ENCODE results near the gene IER5.
"Not testable (repeated sequence)": the region's sequence is repeated elsewhere in the genome, so short reads cannot be mapped to it uniquely, and the experiment has no call there.

IER5 gene

DNA sequence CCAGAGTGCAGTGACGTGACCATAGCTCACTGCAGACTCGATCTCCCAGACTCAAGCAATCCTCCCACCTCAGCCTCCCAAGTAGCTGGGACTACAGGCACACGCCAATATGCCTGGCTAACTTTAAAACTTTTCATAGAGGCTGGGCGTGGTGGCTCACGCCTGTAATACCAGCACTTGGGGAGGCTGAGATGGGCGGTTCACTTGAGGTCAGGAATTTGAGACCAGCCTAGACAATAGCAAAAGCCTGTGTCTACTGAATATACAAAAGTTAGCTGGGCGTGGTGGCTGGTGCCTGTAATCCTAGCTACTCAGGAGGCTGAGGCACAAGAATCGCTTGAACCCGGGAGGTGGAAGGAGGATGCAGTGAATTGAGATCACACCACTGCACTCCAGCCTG, 27.5 kb downstream of the IER5 start:
- DNase-seq: not testable (repeated sequence)

DNA sequence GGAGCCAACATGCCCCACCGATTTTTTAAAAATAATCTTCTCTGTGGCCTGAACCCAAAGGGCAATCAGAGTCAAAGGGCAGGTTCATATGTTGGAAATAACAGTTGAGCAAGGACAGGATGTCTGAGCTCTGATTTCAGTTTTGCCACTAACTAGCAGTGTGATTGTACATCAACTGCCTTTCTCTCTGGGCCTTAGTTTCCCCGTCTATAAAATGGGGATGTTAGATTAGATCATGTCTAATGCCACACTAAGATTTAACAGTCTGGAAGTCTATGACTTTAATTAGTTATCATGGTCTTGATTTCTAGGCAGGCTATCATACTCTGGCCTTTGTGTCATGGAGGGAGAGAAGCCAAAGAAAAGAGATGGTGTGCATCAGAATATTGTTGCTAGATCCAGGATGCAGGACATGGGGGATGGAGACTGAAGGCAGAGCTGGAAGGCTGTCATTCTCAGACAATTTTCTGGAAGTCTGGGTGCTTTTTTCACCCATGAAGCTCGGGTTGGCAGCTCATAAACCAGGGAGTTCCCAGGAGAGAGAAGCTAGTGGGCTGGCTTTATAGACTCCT, 28.4 kb downstream of the IER5 start:
- no peak for DNase-seq

DNA sequence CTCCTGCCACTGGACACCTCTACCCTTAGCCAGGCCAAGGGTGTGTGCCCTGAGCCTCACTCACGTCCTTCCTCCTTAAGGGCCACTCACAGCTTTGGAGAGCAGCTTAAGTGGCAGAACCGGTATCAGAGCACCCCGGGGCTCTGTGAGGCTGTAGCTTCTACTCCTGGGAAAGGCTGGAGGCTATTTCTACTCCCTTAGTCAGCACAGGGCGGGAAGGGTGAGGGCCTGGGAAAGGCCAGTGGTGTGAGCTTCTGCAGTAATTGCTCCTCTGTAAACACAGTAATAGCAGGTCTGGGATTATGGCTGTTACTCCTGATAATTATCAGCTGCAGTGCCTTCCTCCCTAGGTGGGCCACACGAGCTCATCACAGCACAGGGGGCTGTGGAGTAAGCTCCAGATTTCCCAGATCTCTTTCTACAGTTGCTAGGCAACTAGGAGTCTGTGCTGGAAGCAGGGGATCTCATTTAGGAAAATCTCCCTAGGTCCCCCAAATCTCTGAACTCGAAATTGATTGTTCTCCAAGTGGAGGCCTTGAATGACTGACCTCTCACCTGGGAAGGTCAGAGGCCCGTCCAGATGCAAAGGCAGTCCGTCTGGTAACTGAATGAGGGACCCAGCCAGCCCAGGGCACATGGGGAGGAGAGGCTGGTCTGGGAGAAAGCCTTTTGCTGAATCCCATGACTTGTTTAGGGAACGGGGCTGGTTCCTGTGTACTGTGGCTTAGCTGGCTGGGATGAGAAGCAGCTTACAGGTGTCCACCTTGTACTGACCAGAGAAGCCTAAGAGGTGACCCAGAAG, 29.3 kb downstream of the IER5 start:
- no peak for DNase-seq

DNA sequence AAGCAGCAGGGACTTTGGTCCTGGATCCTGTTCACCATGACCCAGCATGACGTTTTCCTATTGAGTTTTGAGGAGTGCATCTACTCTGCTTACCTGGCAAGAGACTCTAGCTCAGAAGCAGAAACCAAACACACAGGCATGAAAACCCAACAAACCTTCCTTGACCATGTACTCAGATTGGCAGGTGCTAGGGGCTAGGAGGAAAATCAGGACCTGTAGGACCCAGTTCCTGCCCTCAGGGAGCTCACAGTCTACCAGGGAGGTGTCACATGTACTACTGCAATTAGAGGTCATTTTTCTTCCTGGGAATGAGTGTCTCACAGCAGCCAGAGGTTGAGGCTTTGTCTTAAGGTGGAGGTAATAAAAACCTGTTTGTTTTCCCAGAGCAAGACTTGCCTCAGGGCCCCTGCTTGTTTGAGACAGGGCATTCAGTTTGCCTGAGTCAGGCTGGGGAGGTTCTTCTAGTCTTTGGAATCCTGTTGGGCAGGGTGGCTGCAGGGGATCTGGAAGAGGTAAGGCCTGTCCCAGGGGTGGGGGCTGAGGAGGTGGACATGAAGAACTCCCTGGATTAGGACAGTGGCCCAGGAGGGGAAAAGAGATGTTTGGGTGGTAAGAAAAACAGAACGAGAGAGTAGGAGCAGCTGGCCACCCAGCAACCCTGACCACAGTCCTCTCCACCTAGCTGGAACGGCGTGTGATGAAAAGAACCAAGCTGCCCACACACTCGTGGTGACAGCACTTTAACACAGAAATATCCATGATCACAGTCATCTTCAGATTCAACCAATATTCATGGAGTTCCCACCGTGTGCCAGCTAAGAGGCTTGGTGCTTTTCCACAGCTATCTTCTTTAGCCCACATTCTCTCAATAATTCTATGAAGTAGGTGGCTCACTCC, 30.8 kb downstream of the IER5 start:
- DNase-seq: no peak

DNA sequence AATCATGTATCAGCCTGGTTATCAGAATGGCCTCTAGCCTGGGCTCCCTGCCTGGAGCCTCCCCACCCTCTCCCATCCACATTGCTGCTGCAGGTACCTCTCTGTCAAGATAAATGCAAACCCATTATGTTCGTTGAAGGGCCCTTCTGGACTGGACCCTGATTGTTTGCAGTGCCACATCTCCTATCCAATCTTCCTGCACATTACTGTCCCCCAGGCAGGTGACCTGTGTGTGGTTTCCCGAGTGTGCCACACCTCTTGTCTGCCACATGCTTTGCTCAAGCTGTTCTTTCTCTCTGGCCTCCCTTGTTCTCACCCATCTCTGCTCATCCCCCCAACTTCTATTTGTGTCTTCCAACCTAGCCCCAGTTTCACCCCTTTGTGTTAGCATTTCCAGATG, 32.4 kb downstream of the IER5 start:
- no peak for DNase-seq

DNA sequence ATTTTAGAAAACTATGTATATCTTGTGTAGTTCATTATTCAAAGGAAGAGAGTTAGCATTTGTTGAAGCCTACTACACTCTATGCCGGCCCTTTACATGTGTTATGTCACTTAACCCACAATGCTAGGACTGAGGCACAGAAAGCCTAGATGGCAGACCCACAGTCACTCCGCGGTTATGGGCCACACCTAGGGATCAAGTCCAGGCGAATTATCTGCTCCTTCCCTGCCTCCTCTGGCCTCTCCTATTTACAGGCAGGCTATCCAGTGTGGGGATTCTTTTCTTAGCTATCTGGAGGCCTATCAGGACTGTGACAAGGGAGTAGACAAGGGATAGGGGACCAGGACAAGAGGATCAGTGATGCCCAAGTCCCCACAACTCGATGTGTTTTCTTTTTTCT, 33.0 kb downstream of the IER5 start:
- no peak for DNase-seq

GRCh38 chr1:181122222-181122621, 33.7 kb downstream of the IER5 start:
- DNase-seq: no peak

DNA sequence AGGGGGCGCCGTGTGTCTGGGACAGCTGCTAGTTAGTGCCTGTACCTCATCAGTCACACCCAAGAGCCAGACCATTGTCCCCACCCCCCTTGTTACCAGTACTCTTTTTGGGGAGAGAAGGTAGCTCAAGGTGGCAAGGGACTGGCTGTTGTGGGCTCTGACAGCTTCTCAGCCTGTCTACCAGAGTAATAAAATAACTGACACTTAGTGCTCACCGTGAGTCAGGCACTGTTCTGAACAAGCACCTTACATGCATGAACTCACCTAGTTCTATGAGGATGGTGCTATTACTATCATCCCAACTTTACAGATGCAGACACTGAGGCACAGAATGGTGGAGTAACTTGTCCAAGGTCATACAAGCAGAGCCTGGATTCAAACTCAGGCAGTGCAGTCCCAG, 34.7 kb downstream of the IER5 start:
- no peak for DNase-seq

DNA sequence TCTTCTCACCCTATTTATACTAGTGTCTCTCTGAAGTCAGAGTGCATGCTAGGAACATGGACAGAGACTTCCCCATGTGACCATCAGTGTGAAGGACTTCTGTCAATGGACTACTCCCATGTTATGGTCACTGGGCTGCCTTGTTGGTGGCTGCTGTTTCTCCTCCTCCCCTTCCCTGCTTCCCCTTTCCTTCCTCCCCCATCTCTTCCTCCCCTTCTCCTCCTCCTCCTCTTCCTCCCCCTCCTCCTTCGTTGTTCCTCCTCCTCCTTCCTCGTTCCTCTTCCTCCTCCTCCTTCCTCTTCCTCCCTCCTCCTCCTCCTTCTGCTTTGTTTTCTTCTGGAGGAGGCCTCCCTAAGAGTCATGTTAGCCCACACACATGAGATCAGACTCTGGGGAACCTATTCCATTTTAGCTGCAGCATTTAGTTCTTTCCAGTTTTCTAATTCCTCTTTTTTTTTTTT, 35.8 kb downstream of the IER5 start:
- DNase-seq: no peak

GRCh38 chr1:181126289-181126688, 37.8 kb downstream of the IER5 start:
- DNase-seq: no peak

DNA sequence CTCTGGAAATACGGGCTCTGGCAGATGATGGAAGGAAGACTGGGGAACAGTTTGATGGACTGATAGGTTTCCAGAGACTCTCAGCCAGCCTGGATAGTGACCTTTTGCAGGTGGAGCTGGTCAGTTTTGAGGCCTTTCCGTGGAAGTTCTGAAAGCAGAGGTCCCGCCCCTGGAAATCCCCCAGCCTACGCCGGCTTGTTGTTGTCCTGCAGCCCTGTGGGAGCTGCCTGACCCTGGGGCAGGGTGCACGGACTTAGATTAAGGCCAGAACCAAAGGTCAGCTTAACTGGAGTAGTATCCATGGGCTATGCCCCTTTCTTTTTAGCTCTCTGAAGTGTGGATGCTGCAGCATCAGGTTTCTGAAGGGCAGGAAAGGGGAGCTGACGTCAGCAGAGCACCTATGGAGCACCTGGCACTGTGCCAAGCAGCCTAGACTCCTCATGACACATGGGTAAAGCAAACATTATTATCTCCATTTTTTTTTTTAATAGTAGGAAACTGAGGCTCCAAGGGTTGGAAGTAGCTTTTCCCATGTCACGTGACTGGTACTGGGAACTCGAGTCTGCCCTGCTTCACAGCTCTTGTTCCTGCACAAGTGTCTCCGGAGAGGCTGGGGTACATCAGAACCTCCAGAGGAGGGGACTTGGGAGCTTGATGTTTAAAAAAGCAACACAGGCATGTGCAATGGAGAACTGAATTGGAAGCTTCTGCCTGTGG, 38.5 kb downstream of the IER5 start:
- no peak for DNase-seq

DNA sequence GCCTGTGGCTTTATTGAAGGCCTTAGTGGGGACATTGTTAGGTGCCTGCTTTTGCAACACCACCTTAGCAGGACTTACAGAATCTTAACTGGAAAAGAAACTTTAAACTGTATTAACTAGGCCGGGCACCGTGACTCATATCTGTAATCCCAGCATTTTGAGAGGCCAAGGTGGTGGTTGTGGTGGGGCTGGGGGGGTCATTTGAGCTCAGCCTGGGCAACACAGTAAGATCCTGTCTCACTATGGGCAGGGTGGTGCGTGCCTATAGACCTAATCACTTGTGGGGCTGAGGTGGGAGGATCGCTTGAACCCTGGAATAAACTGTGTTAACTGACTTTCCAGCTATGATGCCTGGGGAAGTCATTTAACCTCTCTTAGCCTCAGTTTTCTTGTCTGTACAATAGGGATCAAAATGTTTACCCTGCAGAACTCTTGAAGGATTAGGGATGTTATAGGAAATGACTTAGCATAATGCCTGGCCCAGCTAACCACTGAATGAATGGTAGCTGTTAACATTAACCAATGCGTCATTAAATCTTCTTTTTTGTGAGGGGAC, 39.5 kb downstream of the IER5 start:
- DNase-seq: no peak

GRCh38 chr1:181128592-181129497, 40.3 kb downstream of the IER5 start:
- no peak for DNase-seq

DNA sequence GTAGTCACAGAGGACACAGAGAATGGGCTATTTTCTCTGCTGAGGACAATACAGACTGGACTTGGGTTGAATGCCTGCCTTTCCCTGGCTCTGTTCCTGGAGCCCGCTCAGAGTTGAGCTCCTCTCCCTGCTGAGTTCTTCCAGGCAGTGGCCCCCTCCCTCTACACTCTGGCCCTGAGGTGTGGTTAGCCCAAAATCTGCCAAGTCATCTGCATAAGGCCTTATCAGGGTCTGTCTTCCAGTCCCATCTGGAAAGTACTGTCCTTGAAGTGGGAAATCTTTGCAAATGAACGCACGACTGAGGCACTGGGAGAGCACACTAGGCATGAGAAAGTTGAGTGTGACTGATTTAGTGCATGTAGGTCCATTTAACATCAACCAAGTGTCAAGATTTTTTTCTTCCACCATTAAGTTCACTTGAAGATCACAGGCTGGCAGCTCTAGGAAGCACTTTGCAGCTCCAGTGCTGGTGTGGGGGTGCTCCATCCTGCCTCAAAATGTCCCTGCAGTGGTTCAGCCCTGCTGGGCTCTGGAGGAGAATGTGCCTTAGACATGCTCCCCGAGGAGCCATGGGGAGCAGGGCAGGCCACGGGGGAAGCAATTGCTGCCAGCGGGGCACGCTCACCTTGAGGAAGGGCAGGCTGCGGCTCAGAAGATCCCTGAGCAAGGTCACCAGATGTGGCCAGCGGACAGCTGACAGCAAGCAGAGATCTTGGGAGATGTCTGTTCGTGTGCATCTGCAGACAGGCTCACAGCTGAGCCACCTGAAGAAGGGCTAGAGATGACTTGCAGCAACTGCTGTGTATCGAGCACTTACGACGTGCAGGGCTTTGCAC, 41.5 kb downstream of the IER5 start:
- no peak for DNase-seq

DNA sequence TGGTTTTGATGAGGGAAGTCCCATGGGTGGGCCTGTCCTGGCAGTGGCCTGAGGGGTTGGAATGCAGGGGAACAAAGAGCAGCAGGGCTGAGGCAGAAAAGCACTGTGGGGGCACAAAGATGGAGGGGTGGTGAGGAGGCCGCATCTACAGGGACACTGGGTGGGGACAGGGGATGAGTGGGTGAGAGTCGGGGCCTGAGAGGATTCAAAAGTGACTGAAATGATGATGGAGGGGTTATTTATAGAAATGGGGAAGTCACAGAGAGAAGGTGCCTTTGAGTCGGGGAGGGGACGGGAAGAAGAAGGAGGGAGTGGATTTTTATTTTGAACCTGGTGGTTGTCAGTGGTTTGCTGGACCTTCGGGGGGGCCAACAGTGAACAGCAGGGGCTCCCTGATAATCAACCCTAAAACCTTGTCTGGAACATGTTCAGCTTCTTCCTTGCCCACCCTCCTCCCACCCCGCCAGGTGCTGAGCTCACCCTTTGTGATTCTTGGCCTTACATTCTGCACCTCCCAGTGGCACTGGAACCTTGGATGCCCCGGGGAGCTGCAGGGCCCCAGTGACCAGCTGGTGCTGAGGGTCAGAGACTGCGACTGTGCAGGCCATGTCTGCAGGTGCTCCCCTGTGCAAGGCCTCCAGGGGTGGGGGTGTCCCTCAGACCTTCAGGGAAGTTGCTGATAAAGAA, 42.9 kb downstream of the IER5 start:
- no peak for DNase-seq

- no peak for DNase-seq
Observed at GRCh38 chr1:181133441-181133951, 45.0 kb downstream of the IER5 start.

GRCh38 chr1:181133969-181134418, 45.5 kb downstream of the IER5 start:
- no peak for DNase-seq

- no peak for DNase-seq
Observed at GRCh38 chr1:181134543-181135436, 46.3 kb downstream of the IER5 start.

- no peak for DNase-seq
Observed at GRCh38 chr1:181135437-181135731, 46.9 kb downstream of the IER5 start.

Data from activated T-cell treated with anti-CD3 and anti-CD28 coated beads for 4 hours (primary cell).